Stimulated activated CD8-positive, alpha-beta memory T cell treated with anti-CD3 and anti-CD28 coated beads, Interleukin-4, amount 100 ng/mL, for 1 hour (primary cell): ENCODE results near the gene ZNF22.
"Not testable (repeated sequence)": the region's sequence is repeated elsewhere in the genome, so short reads cannot be mapped to it uniquely, and the experiment has no call there.

ENCODE experiments used
- DNase-seq, 2 donors: peaks; one replicate each; pipeline ENCODE4 v3.0.0-alpha.2; 2020; ENCODE audit warnings: low read depth in 2 of 2, low spot score in 1 of 2

ZNF22 gene

GRCh38 chr10:45006276-45007030, 5.7 kb downstream of the ZNF22 start:
- no peak for DNase-seq

GRCh38 chr10:45008524-45009161, 7.9 kb downstream of the ZNF22 start:
- no peak for DNase-seq

- not testable (repeated sequence) for DNase-seq
Measured at GRCh38 chr10:45014557-45014956, 13.8 kb downstream of the ZNF22 start.

- no peak for DNase-seq
Measured at GRCh38 chr10:45015590-45015989, 14.9 kb downstream of the ZNF22 start.

GRCh38 chr10:45023426-45023825, 22.7 kb downstream of the ZNF22 start:
- DNase-seq, result no peak

GRCh38 chr10:45034301-45034700, 33.6 kb downstream of the ZNF22 start:
- DNase-seq, result no peak

GRCh38 chr10:45035673-45036072, 35.0 kb downstream of the ZNF22 start:
- DNase-seq, result no peak

- DNase-seq, result no peak
Measured at GRCh38 chr10:45040921-45041542, 40.3 kb downstream of the ZNF22 start.

GRCh38 chr10:45044290-45044689, 43.6 kb downstream of the ZNF22 start:
- no peak for DNase-seq

- DNase-seq, result no peak
Measured at GRCh38 chr10:45050551-45051235, 50.0 kb downstream of the ZNF22 start.

- DNase-seq, result no peak
Measured at GRCh38 chr10:45052700-45053099, 52.0 kb downstream of the ZNF22 start.

GRCh38 chr10:45053569-45054100, 52.9 kb downstream of the ZNF22 start:
- DNase-seq, result no peak
